Left lung (tissue), 10 donors: ENCODE measurements around the gene PARP16. TPM values are rescaled to one million over a fixed set of nuclear protein-coding genes. Genes with fewer than 3 reads are reported as not detected.

Source experiments
- ATAC-seq: fragments of 200-7000 bp; cut with Tn5 transposase; one replicate; pipeline ENCODE4 v1.9.1; 2020; ENCODE audit warnings: moderate library complexity
- DNase-seq, 4 donors: peaks; one replicate each; pipeline ENCODE4 v3.0.0-alpha.2; 2013 to 2020
- H3K27ac ChIP-seq, 2 donors: fragments of 200-600 bp; sonication (generic) in 1 of 2; one replicate each; pipeline versions ENCODE4 v1.5.0 to v1.8.0; 2020 to 2021
- H3K27me3 ChIP-seq, 2 donors: fragments of 200-600 bp; sonication (generic) in 1 of 2; one replicate each; pipeline versions ENCODE4 v1.5.0 to v1.8.0; 2020 to 2021
- H3K36me3 ChIP-seq, 2 donors: fragments of 200-600 bp; sonication (generic) in 1 of 2; one replicate each; pipeline versions ENCODE4 v1.5.0 to v1.8.0; 2020 to 2021
- H3K4me1 ChIP-seq, 2 donors: fragments of 200-600 bp; one replicate each; pipeline ENCODE4 v1.8.0; 2021
- H3K4me3 ChIP-seq, 2 donors: fragments of 200-600 bp; sonication (generic) in 1 of 2; one replicate each; pipeline versions ENCODE4 v1.5.0 to v1.8.0; 2020 to 2021; ENCODE audit warnings: mild to moderate bottlenecking in 1 of 2
- H3K9me3 ChIP-seq, 2 donors: fragments of 200-600 bp; sonication (generic) in 1 of 2; one replicate each; pipeline versions ENCODE4 v1.5.0 to v1.8.0; 2020 to 2021
- intact Hi-C, 2 donors: fragments of 100-400 bp; cut with DNase I; formaldehyde crosslinking; loops; one replicate each; pipeline versions ENCODE4 v1.11.2 to v1.14.2; 2022
- polyA plus RNA-seq, 6 donors: library from polyadenylated mRNA; unstranded; fragments of 120-200 nt; gene quantifications; one replicate each; pipeline ENCODE4 v1.2.1, GENCODE V29; 2013; ENCODE audit not compliant: insufficient read length in 6 of 6
- total RNA-seq, 2 donors: library from RNA; stranded (reverse); fragmentation: NEBNext Ultra II Directional; extraction: Animal tissue kit (Norgen Biotek cat#: 25700); gene quantifications; one replicate each; pipeline ENCODE4 v1.2.1, GENCODE V29; 2021
- TF ChIP-seq, protein P1 (sequence below), 2 donors: fragments of 200-600 bp; sonication (generic) in 1 of 2; IDR thresholded peaks; one replicate each; pipeline versions ENCODE4 v1.5.0 to v1.8.0; 2021; ENCODE audit warnings: antibody characterized with exemption in 2 of 2
- donor health status: DM: no; HTN: yes; CAD: no.
- donor health status: DM: no; HTN: no; CAD: no.

The PARP16 gene
- total and polyA plus RNA-seq, 8 donors = 8.0 to 22.2 (median 20.1) TPM

- intact Hi-C loops = loop anchor here in 1 of 2 donors (5.0 kb wide), 1 partner anchor 55 kb away; no protein-coding TSS in a partner anchor
- H3K9me3 ChIP-seq = no peaks in the 10 kb centered on the region
- TF ChIP-seq, protein P1, sequence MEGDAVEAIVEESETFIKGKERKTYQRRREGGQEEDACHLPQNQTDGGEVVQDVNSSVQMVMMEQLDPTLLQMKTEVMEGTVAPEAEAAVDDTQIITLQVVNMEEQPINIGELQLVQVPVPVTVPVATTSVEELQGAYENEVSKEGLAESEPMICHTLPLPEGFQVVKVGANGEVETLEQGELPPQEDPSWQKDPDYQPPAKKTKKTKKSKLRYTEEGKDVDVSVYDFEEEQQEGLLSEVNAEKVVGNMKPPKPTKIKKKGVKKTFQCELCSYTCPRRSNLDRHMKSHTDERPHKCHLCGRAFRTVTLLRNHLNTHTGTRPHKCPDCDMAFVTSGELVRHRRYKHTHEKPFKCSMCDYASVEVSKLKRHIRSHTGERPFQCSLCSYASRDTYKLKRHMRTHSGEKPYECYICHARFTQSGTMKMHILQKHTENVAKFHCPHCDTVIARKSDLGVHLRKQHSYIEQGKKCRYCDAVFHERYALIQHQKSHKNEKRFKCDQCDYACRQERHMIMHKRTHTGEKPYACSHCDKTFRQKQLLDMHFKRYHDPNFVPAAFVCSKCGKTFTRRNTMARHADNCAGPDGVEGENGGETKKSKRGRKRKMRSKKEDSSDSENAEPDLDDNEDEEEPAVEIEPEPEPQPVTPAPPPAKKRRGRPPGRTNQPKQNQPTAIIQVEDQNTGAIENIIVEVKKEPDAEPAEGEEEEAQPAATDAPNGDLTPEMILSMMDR (IDR thresholded peaks at IDR 0.05) = no peak
- ATAC-seq (no peak), DNase-seq (no peak)
- H3K4me1 ChIP-seq = no peaks in the 10 kb centered on the region
- H3K36me3 ChIP-seq = no peaks in the 10 kb centered on the region
- H3K27me3 ChIP-seq = peaks cover 0 to 22% of the 10 kb centered on the region in 2 donors
- no peak overlapping the region for H3K27ac ChIP-seq
- no peak overlapping the region for H3K4me3 ChIP-seq
Observed at GRCh38 chr15:65326818-65327217, 40.1 kb upstream of the PARP16 start.

- peak; percentile 59 for ATAC-seq
- no peaks in the 10 kb centered on the region for H3K36me3 ChIP-seq
- H3K9me3 ChIP-seq = no peaks in the 10 kb centered on the region
- no peaks in the 10 kb centered on the region for H3K4me1 ChIP-seq
- TF ChIP-seq, protein P1 (IDR thresholded peaks at IDR 0.05) = no peak
- peak in 1 of 4 donors; percentile 56 for DNase-seq
- H3K27me3 ChIP-seq = peaks cover 0 to 24% of the 10 kb centered on the region in 2 donors
- H3K4me3 ChIP-seq = no peak overlapping the region
- no peak overlapping the region for H3K27ac ChIP-seq
- intact Hi-C loops = loop anchor here in 1 of 2 donors (5.0 kb wide), 1 partner anchor 56 kb away; no protein-coding TSS in a partner anchor
Observed at GRCh38 chr15:65326117-65326526, 39.4 kb upstream of the PARP16 start.

GRCh38 chr15:65323071-65323511, 36.4 kb upstream of the PARP16 start:
- DNase-seq = peak in 1 of 4 donors; percentile 56
- Histone ChIP-seq H3K27ac (no peak overlapping the region), H3K36me3 (no peaks in the 10 kb centered on the region), H3K27me3 (peaks cover 0 to 24% of the 10 kb centered on the region in 2 donors), H3K9me3 (no peaks in the 10 kb centered on the region), H3K4me1 (no peaks in the 10 kb centered on the region), H3K4me3 (no peak overlapping the region)
- intact Hi-C loops = no loop called here
- TF ChIP-seq, protein P1 (IDR thresholded peaks at IDR 0.05) = no peak
- no peak for ATAC-seq

DNA sequence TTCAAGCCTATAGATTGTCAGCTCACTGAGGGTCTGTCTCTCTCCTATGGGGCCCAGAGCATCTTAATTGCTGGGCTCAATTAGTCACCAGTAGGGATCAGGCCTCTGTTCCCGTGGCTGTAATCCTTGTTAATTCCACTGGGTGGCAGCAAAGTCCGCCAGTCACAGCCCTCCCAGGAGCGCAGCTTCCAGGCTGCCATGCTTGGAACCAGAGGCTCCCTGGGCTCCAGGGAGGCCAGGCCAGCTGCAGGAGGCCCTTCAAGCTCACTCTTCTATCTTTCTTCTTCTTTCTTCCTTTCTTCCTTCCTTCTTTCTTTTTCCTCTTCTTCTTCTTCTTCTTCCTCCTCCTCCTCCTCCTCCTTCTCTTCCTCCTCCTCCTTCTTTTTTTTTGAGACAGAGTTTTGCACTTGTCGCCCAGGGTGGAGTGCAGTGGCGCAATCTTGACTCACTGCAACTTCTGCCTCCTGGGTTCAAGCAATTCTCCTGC, 32.2 kb upstream of the PARP16 start:
- TF ChIP-seq, protein P1 (IDR thresholded peaks at IDR 0.05) = peak; percentile 91 to 94
- Histone ChIP-seq H3K36me3 (no peaks in the 10 kb centered on the region), H3K27ac (no peak overlapping the region), H3K4me3 (no peak overlapping the region), H3K27me3 (peaks cover 0 to 16% of the 10 kb centered on the region in 2 donors), H3K4me1 (no peaks in the 10 kb centered on the region), H3K9me3 (no peaks in the 10 kb centered on the region)
- intact Hi-C loops = loop anchor here in 1 of 2 donors (5.0 kb wide), 1 partner anchor 68 kb away; no protein-coding TSS in a partner anchor
- DNase-seq (peak in 3 of 4 donors; percentile 79 to 88 (median 86)), ATAC-seq (peak; percentile 100)

- ATAC-seq = peak; percentile 19
- no peak overlapping the region for H3K4me3 ChIP-seq
- TF ChIP-seq, protein P1 (IDR thresholded peaks at IDR 0.05) = no peak
- no peaks in the 10 kb centered on the region for H3K4me1 ChIP-seq
- DNase-seq = peak in 1 of 4 donors; percentile 68
- H3K27ac ChIP-seq = no peak overlapping the region
- H3K27me3 ChIP-seq = no peaks in the 10 kb centered on the region
- no peaks in the 10 kb centered on the region for H3K36me3 ChIP-seq
- intact Hi-C loops = no loop called here
- no peaks in the 10 kb centered on the region for H3K9me3 ChIP-seq
Observed at GRCh38 chr15:65312400-65312916, 25.8 kb upstream of the PARP16 start.
